Right atrium auricular region (tissue), 2 donors: Measurements from ENCODE around the gene C3orf33. TPM values are rescaled to one million over a fixed set of nuclear protein-coding genes. Genes with fewer than 3 reads are reported as not detected.

Experiments used
- DNase-seq: peaks from one replicate; pipeline ENCODE4 v3.0.0-alpha.2; 2019; ENCODE audit warnings: low spot score
- H3K27ac ChIP-seq, 2 donors: fragments of 200-600 bp; sonication (generic); 1 replicate in 1 of 2; 2 replicates in 1 of 2; pipeline ENCODE4 v1.5.1; 2016 to 2019
- H3K27me3 ChIP-seq, 2 donors: fragments of 200-600 bp; sonication (generic); one replicate each; pipeline versions ENCODE4 v1.5.1 to v1.6.0; 2017 to 2019
- H3K36me3 ChIP-seq: fragments of 200-600 bp; sonication (generic); one replicate; pipeline ENCODE4 v1.5.1; 2016
- H3K4me1 ChIP-seq, 2 donors: fragments of 200-600 bp; sonication (generic); one replicate each; pipeline versions ENCODE4 v1.5.1 to v1.6.0; 2017 to 2019
- H3K4me3 ChIP-seq, 2 donors: fragments of 200-600 bp; sonication (generic); 1 replicate in 1 of 2; 2 replicates in 1 of 2; pipeline ENCODE4 v1.5.1; 2017 to 2019; ENCODE audit warnings: mild to moderate bottlenecking in 1 of 2, moderate library complexity in 1 of 2
- H3K9me3 ChIP-seq, 2 donors: fragments of 200-600 bp; sonication (generic); one replicate each; pipeline ENCODE4 v1.5.1; 2019
- total RNA-seq, 2 donors: library from RNA; depleted of rRNA; stranded (reverse); fragments of >200 nt; gene quantifications; one replicate each; pipeline ENCODE4 v1.1.0, GENCODE V29; 2016
- TF ChIP-seq, protein P1 (sequence below), 2 donors: fragments of 200-600 bp; sonication (generic); IDR thresholded peaks; one replicate each; pipeline ENCODE4 v1.5.1; 2019; ENCODE audit warnings: antibody characterized with exemption in 2 of 2

The C3orf33 gene
- total RNA-seq, 2 donors from 2014 or later: 5.3 to 9.4 TPM

DNA sequence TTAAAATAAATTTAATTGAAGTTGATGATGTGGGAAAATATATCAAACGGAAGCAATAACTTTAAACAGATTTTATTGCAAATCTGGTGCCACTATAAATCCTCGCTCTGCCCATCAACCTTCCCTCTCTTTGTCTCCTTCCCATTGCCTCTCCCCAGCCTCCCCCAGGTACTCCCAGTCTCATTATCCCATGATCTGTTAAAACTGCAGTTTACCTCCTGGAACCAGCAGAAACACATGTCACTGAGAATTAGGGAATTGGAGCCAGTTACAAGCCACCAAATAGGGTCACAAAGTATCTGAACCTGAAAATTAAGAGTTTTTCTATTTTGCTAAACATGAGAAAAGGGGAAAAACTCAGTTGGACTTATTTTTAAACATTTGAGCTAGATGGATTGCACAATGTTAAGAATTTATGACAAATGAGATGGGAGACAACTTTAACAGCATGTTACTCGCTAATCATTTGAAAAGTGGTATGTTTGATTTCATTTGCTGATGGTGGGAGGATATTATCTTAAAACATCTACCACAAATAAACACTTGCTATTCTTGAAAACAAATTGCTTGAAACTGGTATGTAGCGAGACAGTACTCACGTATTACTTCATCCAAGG, 63.6 kb downstream of the C3orf33 start:
- H3K27ac ChIP-seq: no peak overlapping the region
- TF ChIP-seq, protein P1, sequence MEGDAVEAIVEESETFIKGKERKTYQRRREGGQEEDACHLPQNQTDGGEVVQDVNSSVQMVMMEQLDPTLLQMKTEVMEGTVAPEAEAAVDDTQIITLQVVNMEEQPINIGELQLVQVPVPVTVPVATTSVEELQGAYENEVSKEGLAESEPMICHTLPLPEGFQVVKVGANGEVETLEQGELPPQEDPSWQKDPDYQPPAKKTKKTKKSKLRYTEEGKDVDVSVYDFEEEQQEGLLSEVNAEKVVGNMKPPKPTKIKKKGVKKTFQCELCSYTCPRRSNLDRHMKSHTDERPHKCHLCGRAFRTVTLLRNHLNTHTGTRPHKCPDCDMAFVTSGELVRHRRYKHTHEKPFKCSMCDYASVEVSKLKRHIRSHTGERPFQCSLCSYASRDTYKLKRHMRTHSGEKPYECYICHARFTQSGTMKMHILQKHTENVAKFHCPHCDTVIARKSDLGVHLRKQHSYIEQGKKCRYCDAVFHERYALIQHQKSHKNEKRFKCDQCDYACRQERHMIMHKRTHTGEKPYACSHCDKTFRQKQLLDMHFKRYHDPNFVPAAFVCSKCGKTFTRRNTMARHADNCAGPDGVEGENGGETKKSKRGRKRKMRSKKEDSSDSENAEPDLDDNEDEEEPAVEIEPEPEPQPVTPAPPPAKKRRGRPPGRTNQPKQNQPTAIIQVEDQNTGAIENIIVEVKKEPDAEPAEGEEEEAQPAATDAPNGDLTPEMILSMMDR (IDR thresholded peaks at IDR 0.05): no peak
- no peaks in the 10 kb centered on the region for H3K9me3 ChIP-seq
- no peak for DNase-seq
- H3K36me3 ChIP-seq: no peaks in the 10 kb centered on the region
- H3K4me1 ChIP-seq: peaks cover 0 to 28% of the 10 kb centered on the region in 2 donors
- H3K4me3 ChIP-seq: no peak overlapping the region
- H3K27me3 ChIP-seq: no peaks in the 10 kb centered on the region

DNA sequence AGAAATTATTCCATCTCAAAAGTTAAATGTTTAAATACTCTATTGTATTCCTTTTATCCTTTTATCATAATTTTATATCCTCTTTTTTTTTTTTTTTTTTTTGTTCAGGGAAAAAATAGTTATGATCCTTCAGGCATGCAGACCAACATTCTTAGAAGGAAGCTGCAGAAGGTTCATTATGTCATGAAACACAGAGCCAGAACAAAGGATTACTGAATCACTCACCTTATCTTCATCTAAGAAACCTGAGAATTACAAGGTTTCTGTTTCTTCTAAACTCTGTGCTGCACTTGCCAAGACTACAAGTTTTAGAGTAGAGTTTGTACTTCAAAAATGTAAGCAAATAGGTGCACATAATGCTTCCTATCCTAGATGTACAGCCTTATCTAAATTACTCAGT, 64.5 kb downstream of the C3orf33 start:
- Histone ChIP-seq H3K27ac (no peak overlapping the region), H3K36me3 (no peaks in the 10 kb centered on the region), H3K4me3 (no peak overlapping the region), H3K27me3 (no peaks in the 10 kb centered on the region), H3K4me1 (peaks cover 0 to 28% of the 10 kb centered on the region in 2 donors), H3K9me3 (no peaks in the 10 kb centered on the region)
- no peak for DNase-seq
- TF ChIP-seq, protein P1 (IDR thresholded peaks at IDR 0.05): no peak

DNA sequence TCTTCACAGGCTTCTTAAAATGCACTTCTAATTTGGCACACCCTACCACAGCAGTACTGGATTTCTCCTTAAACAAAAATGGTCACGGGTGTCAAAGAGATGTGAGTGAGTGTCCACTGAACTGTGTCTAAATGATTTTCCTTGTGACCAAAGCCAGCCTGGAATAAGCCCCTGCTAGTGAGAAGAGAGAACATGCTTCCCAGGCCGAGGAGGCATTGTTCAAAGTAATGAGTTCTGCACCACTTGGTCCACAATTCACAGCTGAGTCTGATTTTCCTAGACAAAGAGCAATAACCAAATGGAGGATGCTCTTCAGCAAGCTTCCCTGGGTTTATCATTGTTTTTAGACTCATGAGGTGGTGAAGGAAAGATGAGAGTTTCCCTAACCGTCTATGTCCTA, 65.0 kb downstream of the C3orf33 start:
- TF ChIP-seq, protein P1 (IDR thresholded peaks at IDR 0.05): no peak
- H3K9me3 ChIP-seq: no peaks in the 10 kb centered on the region
- H3K4me1 ChIP-seq: peaks cover 0 to 27% of the 10 kb centered on the region in 2 donors
- no peak for DNase-seq
- no peaks in the 10 kb centered on the region for H3K36me3 ChIP-seq
- no peaks in the 10 kb centered on the region for H3K27me3 ChIP-seq
- no peak overlapping the region for H3K27ac ChIP-seq
- H3K4me3 ChIP-seq: no peak overlapping the region

DNA sequence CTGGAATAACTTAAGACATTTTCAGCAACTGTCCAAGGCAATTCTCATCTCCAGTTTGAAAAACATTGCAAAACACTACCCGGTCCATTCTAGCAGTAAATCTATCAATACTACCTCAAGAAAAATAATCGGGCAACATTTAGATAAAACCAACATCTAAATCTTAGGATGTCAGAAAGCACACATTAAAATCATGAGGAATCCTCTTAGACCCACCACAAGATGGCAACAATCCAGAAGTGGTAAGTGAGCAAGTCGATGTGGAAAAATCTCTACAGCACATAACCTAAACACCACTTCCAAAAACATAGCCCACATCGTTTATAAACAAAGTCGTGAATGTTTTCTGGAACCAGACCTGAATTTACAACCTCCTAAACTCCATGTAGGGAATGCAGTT, 66.9 kb downstream of the C3orf33 start:
- Histone ChIP-seq H3K27ac (no peak overlapping the region), H3K36me3 (no peaks in the 10 kb centered on the region), H3K4me3 (no peak overlapping the region), H3K27me3 (no peaks in the 10 kb centered on the region), H3K4me1 (peaks cover 0 to 9% of the 10 kb centered on the region in 2 donors), H3K9me3 (no peaks in the 10 kb centered on the region)
- DNase-seq: no peak
- TF ChIP-seq, protein P1 (IDR thresholded peaks at IDR 0.05): no peak

DNA sequence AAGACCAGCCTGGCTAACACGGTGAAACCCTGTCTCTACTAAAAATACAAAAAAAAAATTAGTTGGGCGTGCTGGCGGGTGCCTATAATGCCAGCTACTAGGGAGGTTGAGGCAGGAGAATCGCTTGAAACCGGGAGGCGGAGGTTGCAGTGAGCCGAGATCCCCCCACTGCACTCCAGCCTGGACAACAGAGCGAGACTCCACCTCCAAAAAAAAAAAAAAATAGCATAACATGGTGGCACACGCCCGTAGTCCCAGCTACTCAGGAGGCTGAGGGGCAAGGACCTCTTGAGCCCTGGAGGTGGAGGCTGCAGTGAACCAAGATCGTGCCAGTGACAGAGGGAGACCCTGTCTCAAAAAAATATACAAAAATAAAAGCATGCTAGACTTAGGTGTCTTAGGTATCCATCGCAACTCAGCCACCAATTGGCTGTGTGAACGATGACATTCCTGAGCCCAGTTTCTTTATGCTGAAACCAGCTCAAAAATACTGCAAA, 67.5 kb downstream of the C3orf33 start:
- H3K4me1 ChIP-seq: peaks cover 0 to 4% of the 10 kb centered on the region in 2 donors
- no peaks in the 10 kb centered on the region for H3K36me3 ChIP-seq
- TF ChIP-seq, protein P1 (IDR thresholded peaks at IDR 0.05): no peak
- no peak overlapping the region for H3K4me3 ChIP-seq
- no peak overlapping the region for H3K27ac ChIP-seq
- no peaks in the 10 kb centered on the region for H3K27me3 ChIP-seq
- H3K9me3 ChIP-seq: no peaks in the 10 kb centered on the region
- DNase-seq: no peak
